ENCODE results near the gene DOCK2.

The DOCK2 gene

DNA sequence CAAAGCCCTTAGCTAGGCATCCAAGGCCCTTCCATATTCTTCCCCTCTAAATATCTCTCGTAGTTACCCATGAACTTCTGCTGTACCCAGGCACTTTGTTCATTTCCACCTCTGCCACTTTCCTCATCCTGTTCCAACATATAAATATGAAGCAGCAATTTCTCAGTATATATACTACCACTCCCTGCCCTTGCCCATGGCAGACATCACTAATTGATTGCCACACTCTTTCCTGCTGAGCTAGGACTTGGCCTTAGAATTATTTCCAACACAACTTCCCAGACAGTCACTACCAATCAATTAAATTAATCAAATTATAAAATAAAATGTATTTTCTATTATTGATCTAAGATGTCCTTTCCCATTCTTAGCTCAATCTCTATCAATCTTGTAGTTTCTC lies 334.7 kb downstream of the DOCK2 start:
- no peak for DNase-seq (ENCODE audit: low read depth in 2 of 2, low spot score in 1 of 2)

DNA sequence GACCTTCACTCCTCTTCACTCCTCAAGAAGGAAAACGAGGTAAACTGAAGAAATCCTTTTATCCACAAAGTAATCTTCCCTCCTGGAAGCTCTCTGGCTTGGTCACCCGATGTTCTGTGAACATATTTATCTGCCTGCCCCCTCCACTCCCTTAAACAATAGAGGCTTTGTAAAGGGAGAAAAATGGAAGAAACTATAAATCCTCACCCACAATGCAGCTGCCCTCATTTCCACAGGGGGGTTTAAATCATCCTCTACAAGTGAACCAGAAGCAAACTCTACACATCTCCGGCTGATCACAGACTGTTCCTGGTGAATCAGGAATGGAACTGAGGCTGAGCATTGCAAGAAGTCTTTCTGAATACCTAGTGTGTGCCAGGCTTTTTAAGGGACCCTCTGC lies 336.0 kb downstream of the DOCK2 start:
- no peak for DNase-seq (ENCODE audit: low read depth in 2 of 2, low spot score in 1 of 2)

- no peak for DNase-seq (ENCODE audit: low read depth in 2 of 2, low spot score in 1 of 2)
These were observed 337.2 kb downstream of the DOCK2 start for GRCh38 chr5:169974121-169974770.

DNA sequence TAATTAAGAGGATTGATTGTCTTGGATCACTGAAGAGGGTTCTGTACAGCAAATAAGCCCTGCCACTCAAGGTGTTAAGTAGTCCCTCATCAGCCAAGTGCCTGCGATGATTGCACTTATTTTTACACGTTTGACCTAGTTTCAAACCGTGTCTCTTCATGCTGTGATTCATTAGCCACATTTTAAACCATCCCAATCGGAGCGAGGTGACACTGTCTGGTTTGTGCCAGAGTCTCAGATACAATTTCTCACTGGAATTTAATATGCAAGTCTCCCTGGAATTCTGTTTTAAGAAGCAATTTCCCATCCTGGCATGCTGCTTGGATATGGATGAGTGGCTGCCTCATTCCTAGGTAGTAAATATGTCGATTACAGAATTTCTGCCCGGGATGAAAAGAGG lies 341.6 kb downstream of the DOCK2 start:
- DNase-seq (ENCODE audit: low read depth in 2 of 2, low spot score in 1 of 2): no peak

GRCh38 chr5:169979871-169980270 lies 342.8 kb downstream of the DOCK2 start:
- DNase-seq (ENCODE audit: low read depth in 2 of 2, low spot score in 1 of 2): no peak

DNA sequence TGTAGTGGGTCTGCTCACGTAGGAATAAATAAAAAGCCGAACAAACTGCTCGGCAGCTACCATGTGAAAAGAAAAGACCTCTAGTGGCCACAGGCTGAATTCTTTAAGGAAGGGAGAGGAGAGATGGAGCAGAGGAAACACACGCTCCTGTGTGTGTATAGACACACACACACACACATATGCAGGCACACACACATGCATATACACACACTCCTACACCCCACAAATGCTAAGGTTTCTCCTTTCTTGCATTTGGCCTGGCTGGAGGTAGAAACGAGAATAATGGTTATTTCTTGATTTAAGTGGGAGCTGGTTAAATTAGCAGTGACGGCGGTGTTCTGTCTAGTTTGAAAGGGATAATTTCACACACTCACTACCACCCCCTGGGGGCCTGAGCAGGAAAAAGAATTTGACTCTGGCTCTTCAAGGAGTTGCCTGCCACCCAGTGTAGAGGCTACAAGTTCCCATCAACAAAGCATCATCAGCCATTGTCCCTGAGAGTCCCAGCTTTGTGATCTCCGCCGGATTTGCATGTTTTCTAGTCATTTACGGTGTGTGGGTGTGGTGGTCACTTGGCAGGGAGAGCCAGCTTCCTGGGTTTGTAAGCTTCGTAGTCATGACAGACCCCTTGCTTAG lies 343.5 kb downstream of the DOCK2 start, which contains the start of gene INSYN2B:
Gene INSYN2B (minus strand): TSS at position 78 of the 636 bp plus-strand sequence. CDS start 96,597 bp downstream, outside the sequence.
- no peak for DNase-seq (ENCODE audit: low read depth in 2 of 2, low spot score in 1 of 2)

GRCh38 chr5:169988206-169988605 lies 351.1 kb downstream of the DOCK2 start:
- no peak for DNase-seq (ENCODE audit: low read depth in 2 of 2, low spot score in 1 of 2)

- no peak for DNase-seq (ENCODE audit: low read depth in 2 of 2, low spot score in 1 of 2)
These were observed 351.9 kb downstream of the DOCK2 start for GRCh38 chr5:169988947-169989346.

DNA sequence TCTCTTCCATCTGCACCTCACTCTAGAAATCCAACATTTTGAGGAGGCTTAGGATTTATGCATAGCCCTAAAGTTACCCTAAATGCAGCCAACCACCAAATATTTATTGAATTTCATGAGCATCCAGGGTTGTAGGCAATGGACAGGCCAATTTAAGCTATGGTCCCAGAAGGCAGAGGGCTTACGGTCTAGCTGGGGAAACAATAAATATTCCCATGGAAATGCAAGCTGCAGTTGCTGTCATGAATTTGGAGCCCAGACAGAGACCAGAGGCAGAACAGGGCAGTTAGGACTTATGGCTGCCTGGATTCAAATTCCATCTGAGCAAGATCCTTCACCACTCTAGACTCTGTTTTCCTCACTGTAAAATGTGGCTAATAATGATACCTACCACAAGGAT lies 352.3 kb downstream of the DOCK2 start:
- no peak for DNase-seq (ENCODE audit: low read depth in 2 of 2, low spot score in 1 of 2)

- DNase-seq (ENCODE audit: low read depth in 2 of 2, low spot score in 1 of 2): no peak
These were observed 354.2 kb downstream of the DOCK2 start for GRCh38 chr5:169991115-169991869.

DNA sequence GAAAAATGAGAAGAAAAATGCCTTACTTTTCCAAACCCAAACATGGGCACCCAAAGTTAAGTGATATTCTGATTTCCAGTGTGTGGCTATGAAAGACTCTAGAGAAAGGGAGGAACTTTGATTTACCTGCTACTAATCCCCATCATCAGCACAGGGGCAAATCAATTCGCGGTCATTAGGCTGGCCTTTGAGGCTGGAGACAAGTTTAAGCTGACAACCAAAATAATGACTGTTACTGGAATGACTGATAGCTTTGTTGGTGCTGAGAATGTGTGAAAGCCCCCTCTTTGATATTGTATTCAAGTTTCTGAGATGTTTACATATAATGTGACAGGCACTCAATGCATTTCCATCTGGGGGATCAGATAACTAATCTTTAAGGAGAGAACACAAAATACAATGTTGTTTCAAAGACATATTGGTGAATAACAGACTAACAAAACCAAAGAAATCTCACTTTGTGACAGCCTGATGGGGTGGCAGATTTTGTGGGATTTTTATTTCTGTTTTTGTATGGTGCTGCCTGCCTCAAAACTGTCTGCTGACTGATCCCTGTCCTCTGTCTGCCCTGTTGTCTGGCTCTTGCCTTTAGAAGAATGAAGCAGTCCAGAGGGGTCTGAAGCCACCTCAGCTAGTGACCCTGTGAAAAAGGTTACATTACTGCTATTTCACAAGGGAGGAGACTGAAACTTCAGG lies 355.9 kb downstream of the DOCK2 start:
- no peak for DNase-seq (ENCODE audit: low read depth in 2 of 2, low spot score in 1 of 2)

DNA sequence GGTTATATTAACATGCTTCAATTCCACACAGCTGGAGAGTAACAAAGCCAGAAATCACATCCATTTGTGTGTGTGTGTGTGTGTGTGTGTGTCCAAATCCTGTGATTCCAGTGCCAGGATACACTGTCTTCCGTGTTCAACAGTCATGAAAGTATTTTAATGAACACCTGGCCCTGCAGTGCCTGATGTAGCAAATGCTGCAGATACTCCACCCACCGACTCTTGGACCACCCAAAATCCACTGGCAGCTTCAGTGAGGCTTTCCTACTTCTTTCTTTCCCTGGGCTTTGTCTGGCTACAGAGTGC lies 356.4 kb downstream of the DOCK2 start:
- no peak for DNase-seq (ENCODE audit: low read depth in 2 of 2, low spot score in 1 of 2)

DNA sequence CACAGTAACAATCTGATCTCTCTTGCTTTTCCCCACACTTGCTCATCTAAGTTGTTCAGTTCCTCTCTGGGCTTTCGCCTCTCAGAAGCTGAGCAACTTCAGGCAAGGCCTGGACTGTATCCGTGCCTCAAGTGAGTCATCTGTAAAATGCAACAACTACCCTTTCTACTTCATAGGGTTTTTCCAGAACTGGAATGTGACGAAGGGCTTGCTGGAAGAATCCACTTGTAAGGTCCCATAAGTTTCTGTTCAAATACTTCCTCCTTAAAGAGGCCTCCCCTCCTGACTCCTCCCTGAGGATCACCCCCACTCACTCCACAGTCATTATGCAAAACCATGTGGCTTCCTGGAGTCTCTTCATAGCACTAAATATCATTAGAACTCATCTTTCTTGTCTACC lies 360.7 kb downstream of the DOCK2 start:
- no peak for DNase-seq (ENCODE audit: low read depth in 2 of 2, low spot score in 1 of 2)

- no peak for DNase-seq (ENCODE audit: low read depth in 2 of 2, low spot score in 1 of 2)
These were observed 362.5 kb downstream of the DOCK2 start for GRCh38 chr5:169999621-170000020.

- no peak for DNase-seq (ENCODE audit: low read depth in 2 of 2, low spot score in 1 of 2)
These were observed 363.1 kb downstream of the DOCK2 start for GRCh38 chr5:170000155-170000554.

DNA sequence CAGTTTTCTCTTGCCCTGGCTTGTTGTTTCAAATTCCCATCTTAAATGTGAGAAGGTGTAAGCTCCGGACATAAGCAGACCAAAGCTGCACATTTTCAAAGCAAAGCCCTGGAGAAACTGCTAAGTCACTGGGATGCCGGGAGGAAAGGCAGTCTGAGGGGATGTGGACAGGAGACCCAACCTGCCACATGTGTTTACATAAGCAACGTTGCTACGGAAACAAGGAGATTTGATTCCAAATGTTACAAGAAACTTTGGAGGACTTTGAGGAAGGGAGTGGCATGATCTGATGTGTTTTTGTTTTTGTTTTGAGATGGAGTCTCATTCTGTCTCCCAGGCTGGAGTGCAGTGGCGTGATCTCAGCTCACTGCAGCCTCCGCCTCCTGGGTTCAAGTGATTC lies 368.9 kb downstream of the DOCK2 start:
- no peak for DNase-seq (ENCODE audit: low read depth in 2 of 2, low spot score in 1 of 2)

GRCh38 chr5:170008376-170008775 lies 371.3 kb downstream of the DOCK2 start:
- DNase-seq (ENCODE audit: low read depth in 2 of 2, low spot score in 1 of 2): no peak

DNA sequence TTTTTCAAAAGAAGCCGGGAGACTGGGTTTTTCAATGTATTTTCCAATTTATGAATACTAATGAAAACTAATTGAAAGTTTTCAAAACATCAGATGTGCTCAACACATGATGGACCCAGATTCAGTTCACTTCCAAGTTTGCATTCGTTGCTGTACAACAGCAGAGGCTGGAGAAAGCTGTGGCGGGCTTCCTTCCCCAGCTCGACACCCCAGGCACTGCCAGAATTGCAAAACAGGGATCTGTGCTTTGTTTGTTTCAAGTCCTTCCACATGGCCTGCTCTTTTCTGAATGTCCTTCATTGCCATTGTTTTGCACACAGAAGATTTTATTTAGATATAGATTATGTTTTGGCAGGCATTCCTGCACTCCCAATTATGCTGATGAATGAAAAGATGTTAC lies 373.5 kb downstream of the DOCK2 start:
- DNase-seq (ENCODE audit: low read depth in 2 of 2, low spot score in 1 of 2): no peak

DNA sequence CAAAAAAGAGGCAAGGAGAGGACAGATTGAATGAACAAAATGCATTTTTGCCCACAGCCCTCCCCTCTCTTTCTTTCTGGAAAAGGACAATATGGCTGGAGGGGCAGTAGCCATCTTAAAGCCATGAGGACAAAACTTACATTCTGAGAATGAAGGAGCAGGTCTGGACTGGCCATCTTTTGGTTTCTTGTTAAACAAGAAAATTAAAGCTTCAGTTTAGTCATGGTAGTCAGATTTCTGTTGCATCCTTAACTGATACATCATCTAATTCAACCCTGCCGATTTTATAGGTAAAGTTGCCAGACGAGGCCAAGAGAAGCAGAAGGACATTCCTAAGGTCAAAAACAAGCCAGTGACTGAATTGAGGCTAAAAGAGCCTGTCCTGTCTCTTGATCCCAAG lies 374.7 kb downstream of the DOCK2 start:
- DNase-seq (ENCODE audit: low read depth in 2 of 2, low spot score in 1 of 2): no peak

GRCh38 chr5:170012622-170013021 lies 375.5 kb downstream of the DOCK2 start:
- DNase-seq (ENCODE audit: low read depth in 2 of 2, low spot score in 1 of 2): no peak

DNA sequence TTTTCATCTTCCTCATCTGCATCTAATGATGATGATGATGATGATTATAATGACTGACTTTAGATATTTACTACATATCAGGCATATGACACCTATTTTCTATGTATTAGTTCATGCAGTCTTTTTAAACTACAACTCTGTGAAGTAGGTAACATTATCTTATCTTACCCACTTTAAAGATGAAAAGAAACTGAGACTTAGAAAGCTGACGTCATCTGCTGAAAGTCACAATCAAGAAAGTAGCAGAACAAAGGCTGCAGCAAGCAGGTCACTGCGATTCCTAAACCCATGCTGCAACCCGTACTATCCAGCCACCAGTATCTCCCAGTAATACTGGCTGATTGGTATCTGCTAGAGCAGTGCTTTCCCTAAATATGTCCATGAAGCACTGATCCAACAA lies 383.3 kb downstream of the DOCK2 start:
- no peak for DNase-seq (ENCODE audit: low read depth in 2 of 2, low spot score in 1 of 2)

GRCh38 chr5:170021506-170021905 lies 384.4 kb downstream of the DOCK2 start:
- DNase-seq (ENCODE audit: low read depth in 2 of 2, low spot score in 1 of 2): no peak

Measured in stimulated activated CD8-positive, alpha-beta memory T cell treated with anti-CD3 and anti-CD28 coated beads, Interleukin-4, amount 100 ng/mL, for 1 hour (primary cell).